ENCODE measurements around the gene F2RL2. TPM values are rescaled to one million over a fixed set of nuclear protein-coding genes. Genes with fewer than 3 reads are reported as not detected.
A peak's percentile ranks its signal among the peaks of the same experiment; 100 is the strongest.

Gene F2RL2, protein sequence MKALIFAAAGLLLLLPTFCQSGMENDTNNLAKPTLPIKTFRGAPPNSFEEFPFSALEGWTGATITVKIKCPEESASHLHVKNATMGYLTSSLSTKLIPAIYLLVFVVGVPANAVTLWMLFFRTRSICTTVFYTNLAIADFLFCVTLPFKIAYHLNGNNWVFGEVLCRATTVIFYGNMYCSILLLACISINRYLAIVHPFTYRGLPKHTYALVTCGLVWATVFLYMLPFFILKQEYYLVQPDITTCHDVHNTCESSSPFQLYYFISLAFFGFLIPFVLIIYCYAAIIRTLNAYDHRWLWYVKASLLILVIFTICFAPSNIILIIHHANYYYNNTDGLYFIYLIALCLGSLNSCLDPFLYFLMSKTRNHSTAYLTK
- total RNA-seq (not detected), polyA plus RNA-seq (under 1 TPM; 0.50 to 1.00 TPM)

DNA sequence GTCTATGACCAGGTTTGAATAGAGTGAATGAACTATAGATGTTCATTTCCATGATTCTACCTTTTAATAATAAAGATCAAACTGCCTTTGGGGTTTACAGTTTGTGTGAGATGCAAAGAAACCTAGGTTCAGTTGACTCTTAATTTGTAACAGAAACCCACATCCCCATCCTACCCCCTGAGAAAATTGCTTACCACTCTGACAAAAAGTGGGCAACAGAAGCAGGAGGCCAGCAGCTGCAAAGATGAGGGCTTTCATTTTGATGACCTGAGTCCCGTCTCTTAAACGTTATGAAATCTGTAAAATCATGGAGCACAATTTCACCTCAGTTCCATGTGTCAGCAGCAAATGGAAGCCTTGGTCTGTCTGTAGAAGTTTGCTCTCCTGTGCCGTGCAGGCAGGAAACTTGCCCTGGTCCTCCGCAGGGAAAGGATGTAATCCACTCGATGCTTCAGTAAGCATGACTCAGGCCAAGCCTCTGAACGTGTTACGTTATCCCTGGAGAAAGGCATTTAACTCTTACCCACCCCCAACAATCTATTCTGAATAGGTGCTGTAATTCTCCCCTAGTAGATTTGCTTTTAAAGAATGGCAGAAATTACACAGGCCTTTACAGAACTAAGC is at the start of gene F2RL2:
TSS of gene F2RL2 (minus strand) at position 431 of the 624 bp plus-strand sequence. CDS start at position 258, 173 bp downstream.
- no peaks in the 10 kb centered on the region for H3K4me1 ChIP-seq (ENCODE audit: insufficient read depth, low read length)
- intact Hi-C loops (cut with micrococcal nuclease): no loop called here
- H3K27me3 ChIP-seq (ENCODE audit: insufficient read depth, low read length): no peaks in the 10 kb centered on the region
- H3K36me3 ChIP-seq (ENCODE audit: insufficient read depth, low read length): peaks cover 16% of the 10 kb centered on the region
- Mint-ChIP-seq H3K27me3 (no peaks in the 10 kb centered on the region), H3K9me3 (no peaks in the 10 kb centered on the region), H3K27ac (peak within 1 kb of the TSS in 2 of 7 donors; percentile 69), H3K36me3 (peaks cover 47 to 57% of the 10 kb centered on the region in 2 donors), H3K4me3 (no peak within 1 kb of the TSS), H3K4me1 (peaks cover 17 to 25% (median 24%) of the 10 kb centered on the region in 4 donors)
- ChIA-PET CTCF (ENCODE audit: partially characterized antibody) (no interaction called here), POLR2A (ENCODE audit: partially characterized antibody) (no interaction called here)
- no peak within 1 kb of the TSS for H3K27ac ChIP-seq (ENCODE audit: low read depth, low read length)
- DNase-seq: no peak
- H3K4me3 ChIP-seq (ENCODE audit: low read length in 2 of 2): no peak within 1 kb of the TSS
- no peaks in the 10 kb centered on the region for H3K9me3 ChIP-seq (ENCODE audit: control insufficient read depth in 1 of 2, low read length in 2 of 2)

DNA sequence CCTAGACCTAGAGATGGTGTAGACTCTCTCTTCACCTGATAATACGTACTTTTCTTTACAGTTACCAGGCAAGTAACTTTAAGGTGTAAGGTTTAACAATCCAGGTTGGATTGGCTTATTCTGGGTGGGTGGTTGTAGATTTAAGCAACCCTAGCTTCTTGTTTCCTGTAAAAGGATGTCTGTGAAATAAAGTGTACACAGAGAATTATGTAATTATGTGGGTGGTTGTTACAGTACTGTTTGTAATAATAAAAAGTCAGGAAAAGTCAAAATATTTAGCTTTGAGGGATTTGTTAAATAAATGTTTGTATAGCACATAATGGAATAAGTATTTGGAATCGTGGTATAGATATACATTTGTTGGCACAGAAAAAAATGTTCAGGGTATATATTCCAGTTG is 49.0 kb upstream of the F2RL2 start:
- H3K9me3 Mint-ChIP-seq: no peaks in the 10 kb centered on the region
- Histone ChIP-seq H3K27ac (ENCODE audit: low read depth, low read length) (no peak overlapping the region), H3K27me3 (ENCODE audit: insufficient read depth, low read length) (no peaks in the 10 kb centered on the region), H3K36me3 (ENCODE audit: insufficient read depth, low read length) (peaks cover 80% of the 10 kb centered on the region), H3K9me3 (ENCODE audit: control insufficient read depth in 1 of 2, low read length in 2 of 2) (no peaks in the 10 kb centered on the region), H3K4me3 (ENCODE audit: low read length in 2 of 2) (no peak overlapping the region), H3K4me1 (ENCODE audit: insufficient read depth, low read length) (no peaks in the 10 kb centered on the region)
- CTCF ChIA-PET (ENCODE audit: partially characterized antibody): interaction anchor here (1.0 kb wide), 1 partner anchor 103 kb away, joined by 6 read pairs; no protein-coding TSS in a partner anchor
- H3K4me1 Mint-ChIP-seq: no peaks in the 10 kb centered on the region
- H3K4me3 Mint-ChIP-seq: no peak overlapping the region
- H3K36me3 Mint-ChIP-seq: peaks cover 78 to 85% of the 10 kb centered on the region in 2 donors
- POLR2A ChIA-PET (ENCODE audit: partially characterized antibody): no interaction called here
- H3K27ac Mint-ChIP-seq: peak overlapping the region in 2 of 7 donors; percentile 25 to 37
- no peaks in the 10 kb centered on the region for H3K27me3 Mint-ChIP-seq
- intact Hi-C loops (cut with micrococcal nuclease): no loop called here
- no peak for DNase-seq

DNA sequence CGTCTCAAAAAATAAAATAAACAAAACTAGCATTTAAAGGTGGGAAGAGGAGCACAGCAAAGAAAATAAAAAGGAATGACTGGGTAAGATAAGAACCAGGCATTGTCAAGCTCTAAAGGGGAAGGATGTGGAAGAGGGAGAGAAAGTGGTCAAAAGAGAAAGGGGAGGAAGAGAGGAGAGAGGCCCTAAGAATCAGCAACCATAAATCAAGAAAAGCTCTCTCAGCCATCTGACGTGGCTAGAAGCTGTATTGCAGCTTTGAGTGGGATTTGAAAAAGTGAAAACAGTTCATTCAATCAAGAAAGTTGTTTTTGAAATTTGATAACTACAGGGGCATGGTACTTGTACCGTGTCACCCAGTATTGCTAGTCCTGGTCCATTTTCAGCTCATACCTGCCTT is 47.3 kb upstream of the F2RL2 start:
- H3K4me1 Mint-ChIP-seq: no peaks in the 10 kb centered on the region
- no peak for DNase-seq
- H3K27me3 Mint-ChIP-seq: no peaks in the 10 kb centered on the region
- intact Hi-C loops (cut with micrococcal nuclease): no loop called here
- H3K4me3 Mint-ChIP-seq: no peak overlapping the region
- Histone ChIP-seq H3K36me3 (ENCODE audit: insufficient read depth, low read length) (peaks cover 73% of the 10 kb centered on the region), H3K27ac (ENCODE audit: low read depth, low read length) (no peak overlapping the region), H3K9me3 (ENCODE audit: control insufficient read depth in 1 of 2, low read length in 2 of 2) (no peaks in the 10 kb centered on the region), H3K27me3 (ENCODE audit: insufficient read depth, low read length) (no peaks in the 10 kb centered on the region), H3K4me3 (ENCODE audit: low read length in 2 of 2) (no peak overlapping the region), H3K4me1 (ENCODE audit: insufficient read depth, low read length) (no peaks in the 10 kb centered on the region)
- POLR2A ChIA-PET (ENCODE audit: partially characterized antibody): no interaction called here
- no peaks in the 10 kb centered on the region for H3K9me3 Mint-ChIP-seq
- CTCF ChIA-PET (ENCODE audit: partially characterized antibody): interaction anchor here (0.7 kb wide), 1 partner anchor 104 kb away, joined by 3 read pairs; no protein-coding TSS in a partner anchor
- peaks cover 73 to 85% of the 10 kb centered on the region in 2 donors for H3K36me3 Mint-ChIP-seq
- peak overlapping the region in 2 of 7 donors; percentile 23 to 59 for H3K27ac Mint-ChIP-seq

DNA sequence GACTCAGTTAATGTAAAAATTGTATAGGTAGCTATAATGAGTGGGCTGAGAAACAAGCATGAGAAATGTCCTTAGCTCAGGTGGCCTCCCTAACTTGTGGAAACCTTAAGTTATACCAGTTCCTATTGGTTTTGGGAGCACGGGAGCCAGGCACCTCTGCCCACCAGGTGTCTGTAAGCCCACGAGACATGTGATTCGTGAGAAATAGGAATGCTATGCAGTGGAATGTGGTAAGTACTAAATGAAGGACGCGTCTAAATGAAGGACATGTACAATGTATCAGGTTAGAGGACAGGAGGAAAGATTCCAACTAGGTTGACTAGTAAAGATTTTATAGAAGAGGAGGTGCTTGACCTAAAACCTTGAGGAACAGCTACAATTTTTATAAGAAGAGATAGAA is 46.0 kb upstream of the F2RL2 start:
- peaks cover 71% of the 10 kb centered on the region for H3K36me3 ChIP-seq (ENCODE audit: insufficient read depth, low read length)
- no peaks in the 10 kb centered on the region for H3K9me3 ChIP-seq (ENCODE audit: control insufficient read depth in 1 of 2, low read length in 2 of 2)
- CTCF ChIA-PET (ENCODE audit: partially characterized antibody): interaction anchor here (1.0 to 1.5 kb wide), 2 partner anchors 21 to 105 kb away, joined by 4 to 7 read pairs; no protein-coding TSS in a partner anchor
- H3K4me3 ChIP-seq (ENCODE audit: low read length in 2 of 2): no peak overlapping the region
- POLR2A ChIA-PET (ENCODE audit: partially characterized antibody): no interaction called here
- peaks cover 74 to 85% of the 10 kb centered on the region in 2 donors for H3K36me3 Mint-ChIP-seq
- intact Hi-C loops (cut with micrococcal nuclease): no loop called here
- H3K4me1 ChIP-seq (ENCODE audit: insufficient read depth, low read length): no peaks in the 10 kb centered on the region
- H3K4me3 Mint-ChIP-seq: no peak overlapping the region
- H3K9me3 Mint-ChIP-seq: no peaks in the 10 kb centered on the region
- no peaks in the 10 kb centered on the region for H3K27me3 ChIP-seq (ENCODE audit: insufficient read depth, low read length)
- H3K4me1 Mint-ChIP-seq: no peaks in the 10 kb centered on the region
- no peak overlapping the region for H3K27ac ChIP-seq (ENCODE audit: low read depth, low read length)
- no peaks in the 10 kb centered on the region for H3K27me3 Mint-ChIP-seq
- DNase-seq: no peak
- peak overlapping the region in 2 of 7 donors; percentile 44 to 70 for H3K27ac Mint-ChIP-seq

DNA sequence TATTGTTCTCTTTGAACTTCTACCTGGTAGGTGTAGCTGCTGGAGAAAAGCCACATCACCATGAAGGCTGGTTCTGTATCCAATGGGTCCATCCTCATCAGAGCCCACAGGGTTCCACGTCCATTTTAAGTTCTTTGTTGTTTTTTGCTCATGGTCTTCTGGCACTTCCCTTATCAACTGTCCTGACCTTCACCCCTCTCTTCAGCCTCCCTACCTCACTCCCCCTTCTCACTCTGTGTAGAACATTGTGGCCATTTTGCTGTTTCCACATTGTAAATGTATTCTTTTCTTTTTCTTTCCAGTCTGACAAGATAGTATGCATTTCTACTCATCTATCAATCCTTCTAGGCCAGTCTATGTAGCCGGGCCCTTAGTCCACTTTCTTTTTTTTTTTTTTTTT is 44.3 kb upstream of the F2RL2 start:
- peaks cover 0 to 1% (median 0%) of the 10 kb centered on the region in 4 donors for H3K4me1 Mint-ChIP-seq
- no peak overlapping the region for H3K4me3 Mint-ChIP-seq
- peaks cover 73% of the 10 kb centered on the region for H3K36me3 ChIP-seq (ENCODE audit: insufficient read depth, low read length)
- H3K9me3 ChIP-seq (ENCODE audit: control insufficient read depth in 1 of 2, low read length in 2 of 2): no peaks in the 10 kb centered on the region
- H3K27ac Mint-ChIP-seq: peak overlapping the region in 4 of 7 donors; percentile 2 to 74 (median 41)
- CTCF ChIA-PET (ENCODE audit: partially characterized antibody): interaction anchor here (1.3 to 1.5 kb wide), 3 partner anchors 22 to 99 kb away, joined by 3 to 4 read pairs (median 3); no protein-coding TSS in a partner anchor
- H3K9me3 Mint-ChIP-seq: no peaks in the 10 kb centered on the region
- H3K4me3 ChIP-seq (ENCODE audit: low read length in 2 of 2): no peak overlapping the region
- no peak for DNase-seq
- no peaks in the 10 kb centered on the region for H3K27me3 Mint-ChIP-seq
- H3K4me1 ChIP-seq (ENCODE audit: insufficient read depth, low read length): no peaks in the 10 kb centered on the region
- H3K36me3 Mint-ChIP-seq: peaks cover 76 to 88% of the 10 kb centered on the region in 2 donors
- intact Hi-C loops (cut with micrococcal nuclease): no loop called here
- no peaks in the 10 kb centered on the region for H3K27me3 ChIP-seq (ENCODE audit: insufficient read depth, low read length)
- no peak overlapping the region for H3K27ac ChIP-seq (ENCODE audit: low read depth, low read length)
- POLR2A ChIA-PET (ENCODE audit: partially characterized antibody): no interaction called here

DNA sequence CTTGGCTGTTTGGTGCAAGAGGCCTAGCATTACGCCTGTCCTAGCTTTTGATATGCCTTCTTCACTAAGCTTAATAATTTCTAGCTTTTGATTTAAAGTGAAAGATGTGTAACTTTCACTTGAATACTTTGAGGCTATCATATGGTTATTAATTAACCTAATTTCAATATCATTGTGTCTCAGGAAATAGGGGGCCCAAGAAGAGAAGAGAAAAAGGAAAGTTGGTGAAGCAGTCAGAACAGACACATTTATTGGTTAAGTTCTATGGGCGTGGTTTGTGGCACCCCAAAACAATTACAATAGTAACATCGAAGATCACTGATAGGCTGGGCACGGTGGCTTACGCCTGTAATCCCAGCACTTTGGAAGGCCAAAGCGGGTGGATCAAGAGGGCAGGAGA is 40.9 kb upstream of the F2RL2 start:
- H3K27me3 ChIP-seq (ENCODE audit: insufficient read depth, low read length): no peaks in the 10 kb centered on the region
- DNase-seq: no peak
- POLR2A ChIA-PET (ENCODE audit: partially characterized antibody): no interaction called here
- H3K36me3 ChIP-seq (ENCODE audit: insufficient read depth, low read length): peaks cover 68% of the 10 kb centered on the region
- H3K27ac ChIP-seq (ENCODE audit: low read depth, low read length): no peak overlapping the region
- CTCF ChIA-PET (ENCODE audit: partially characterized antibody): interaction anchor here (2.0 kb wide), 1 partner anchor 10 kb away, joined by 6 read pairs; no protein-coding TSS in a partner anchor
- peaks cover 65 to 85% of the 10 kb centered on the region in 2 donors for H3K36me3 Mint-ChIP-seq
- peaks cover 0 to 2% (median 0%) of the 10 kb centered on the region in 8 donors for H3K9me3 Mint-ChIP-seq
- H3K4me1 ChIP-seq (ENCODE audit: insufficient read depth, low read length): no peaks in the 10 kb centered on the region
- intact Hi-C loops (cut with micrococcal nuclease): no loop called here
- peak overlapping the region in 1 of 7 donors; percentile 18 for H3K27ac Mint-ChIP-seq
- H3K4me1 Mint-ChIP-seq: peaks cover 0 to 1% (median 0%) of the 10 kb centered on the region in 4 donors
- no peak overlapping the region for H3K4me3 Mint-ChIP-seq
- no peaks in the 10 kb centered on the region for H3K27me3 Mint-ChIP-seq
- no peaks in the 10 kb centered on the region for H3K9me3 ChIP-seq (ENCODE audit: control insufficient read depth in 1 of 2, low read length in 2 of 2)
- no peak overlapping the region for H3K4me3 ChIP-seq (ENCODE audit: low read length in 2 of 2)

DNA sequence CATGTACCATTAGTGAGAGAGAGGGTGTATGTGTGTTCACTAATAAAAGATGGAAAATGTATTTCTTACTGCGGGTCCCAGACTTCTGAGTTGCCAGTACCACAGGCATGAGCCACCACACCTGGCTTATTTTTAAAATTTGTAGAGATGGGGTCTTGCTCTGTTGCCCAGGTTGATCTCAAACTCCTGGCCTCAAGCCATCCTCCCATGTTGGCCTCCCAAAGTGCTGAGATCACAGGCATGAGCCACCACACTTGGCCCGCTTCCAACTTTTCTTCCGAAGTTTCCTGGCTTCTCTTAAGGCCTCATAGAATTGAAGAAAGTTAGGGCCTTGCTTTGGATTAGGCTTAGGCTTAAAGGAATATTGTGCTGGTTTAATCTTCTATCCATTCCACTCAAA is 40.4 kb upstream of the F2RL2 start:
- Histone ChIP-seq H3K27me3 (ENCODE audit: insufficient read depth, low read length) (no peaks in the 10 kb centered on the region), H3K36me3 (ENCODE audit: insufficient read depth, low read length) (peaks cover 70% of the 10 kb centered on the region), H3K4me3 (ENCODE audit: low read length in 2 of 2) (no peak overlapping the region), H3K4me1 (ENCODE audit: insufficient read depth, low read length) (no peaks in the 10 kb centered on the region), H3K9me3 (ENCODE audit: control insufficient read depth in 1 of 2, low read length in 2 of 2) (no peaks in the 10 kb centered on the region), H3K27ac (ENCODE audit: low read depth, low read length) (no peak overlapping the region)
- Mint-ChIP-seq H3K4me1 (peaks cover 0 to 1% (median 0%) of the 10 kb centered on the region in 4 donors), H3K36me3 (peaks cover 62 to 86% of the 10 kb centered on the region in 2 donors), H3K27ac (peak overlapping the region in 1 of 7 donors; percentile 13), H3K4me3 (no peak overlapping the region), H3K27me3 (no peaks in the 10 kb centered on the region), H3K9me3 (peaks cover 0 to 2% (median 0%) of the 10 kb centered on the region in 8 donors)
- ChIA-PET POLR2A (ENCODE audit: partially characterized antibody) (no interaction called here), CTCF (ENCODE audit: partially characterized antibody) (interaction anchor here (2.0 kb wide), 1 partner anchor 10 kb away, joined by 6 read pairs; no protein-coding TSS in a partner anchor)
- intact Hi-C loops (cut with micrococcal nuclease): no loop called here
- no peak for DNase-seq

Measured in CD4-positive, alpha-beta memory T cell (primary cell).